Hematopoietic multipotent progenitor cell treated with erythropoietin and hydrocortisone succinate and interleukin-3 and kit ligand, for 17 days (in vitro differentiated cells): ENCODE results near the gene HOXD10.

ENCODE experiments used
- DNase-seq: peaks from one replicate; pipeline ENCODE4 v3.0.0-alpha.2; 2015; ENCODE audit warnings: low spot score

Gene HOXD10

GRCh38 chr2:176096243-176096985 lies 20.2 kb upstream of the HOXD10 start:
- DNase-seq = no peak

DNA sequence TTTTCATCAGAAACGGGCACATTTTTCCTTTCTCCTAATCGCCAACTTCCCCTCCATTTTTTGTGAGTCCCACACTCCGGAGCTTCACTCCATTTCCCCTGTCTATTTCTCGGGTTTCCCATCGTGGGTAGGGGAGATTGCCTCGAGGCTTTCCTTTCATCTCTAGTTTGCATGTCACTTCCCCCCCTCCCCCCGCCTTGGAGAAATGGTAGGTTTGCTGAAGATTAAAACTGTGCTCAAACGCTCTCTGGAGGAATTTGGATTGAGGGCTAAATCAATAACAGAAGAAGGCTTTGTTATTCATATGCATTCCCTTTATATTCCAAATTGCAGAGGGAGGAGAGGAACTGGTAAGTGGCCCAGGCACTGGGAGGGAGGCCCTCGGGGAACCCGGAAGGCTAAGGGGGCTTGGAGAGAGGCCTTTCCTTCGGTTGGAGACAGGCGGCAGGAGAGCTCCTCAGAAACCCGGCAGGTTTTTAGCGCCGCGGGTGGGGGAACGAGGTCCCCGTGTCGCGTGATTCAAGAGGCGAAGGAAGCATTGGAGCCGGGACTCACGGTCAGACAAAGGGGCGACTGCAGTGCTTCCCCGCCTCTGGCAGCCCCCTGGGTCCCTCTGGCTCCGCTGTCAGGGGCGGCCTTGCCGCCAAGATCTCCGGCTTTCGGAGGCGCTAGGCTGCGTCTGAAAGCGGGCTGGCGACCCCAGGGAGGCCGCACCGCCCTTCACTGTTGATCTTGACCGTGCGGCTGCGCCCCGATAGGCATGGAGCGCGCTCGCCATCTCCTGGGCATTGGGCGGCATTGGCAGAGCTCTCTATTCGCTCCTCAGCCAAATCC lies 19.4 kb upstream of the HOXD10 start:
- DNase-seq = peak; percentile 18

DNA sequence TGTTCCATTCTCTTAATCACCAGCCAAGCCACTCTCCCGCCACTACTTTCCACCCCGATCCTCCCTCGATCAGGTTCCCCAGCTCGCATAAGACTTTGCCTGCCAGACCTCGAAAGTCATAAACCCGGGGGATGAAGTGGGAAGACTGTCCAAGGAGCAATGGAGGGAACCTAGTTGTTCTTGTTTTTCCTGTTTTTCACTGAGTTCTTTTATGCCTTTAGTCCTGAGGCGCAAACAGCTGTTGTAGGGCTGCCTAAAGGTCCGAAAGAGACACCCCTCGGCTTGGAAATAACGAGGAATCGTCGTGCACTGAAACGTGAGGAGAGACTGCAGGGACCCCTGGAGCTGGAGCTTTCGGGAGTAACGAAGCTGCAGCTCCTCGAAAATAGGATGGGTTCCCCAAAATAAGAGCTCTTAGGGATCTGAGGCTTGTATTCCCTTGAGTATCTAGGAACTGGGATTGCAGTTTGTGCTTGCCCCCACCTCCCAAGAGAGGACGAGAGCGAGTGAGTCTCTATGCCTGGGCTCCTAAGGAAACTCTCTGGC lies 18.7 kb upstream of the HOXD10 start:
- DNase-seq = no peak

DNA sequence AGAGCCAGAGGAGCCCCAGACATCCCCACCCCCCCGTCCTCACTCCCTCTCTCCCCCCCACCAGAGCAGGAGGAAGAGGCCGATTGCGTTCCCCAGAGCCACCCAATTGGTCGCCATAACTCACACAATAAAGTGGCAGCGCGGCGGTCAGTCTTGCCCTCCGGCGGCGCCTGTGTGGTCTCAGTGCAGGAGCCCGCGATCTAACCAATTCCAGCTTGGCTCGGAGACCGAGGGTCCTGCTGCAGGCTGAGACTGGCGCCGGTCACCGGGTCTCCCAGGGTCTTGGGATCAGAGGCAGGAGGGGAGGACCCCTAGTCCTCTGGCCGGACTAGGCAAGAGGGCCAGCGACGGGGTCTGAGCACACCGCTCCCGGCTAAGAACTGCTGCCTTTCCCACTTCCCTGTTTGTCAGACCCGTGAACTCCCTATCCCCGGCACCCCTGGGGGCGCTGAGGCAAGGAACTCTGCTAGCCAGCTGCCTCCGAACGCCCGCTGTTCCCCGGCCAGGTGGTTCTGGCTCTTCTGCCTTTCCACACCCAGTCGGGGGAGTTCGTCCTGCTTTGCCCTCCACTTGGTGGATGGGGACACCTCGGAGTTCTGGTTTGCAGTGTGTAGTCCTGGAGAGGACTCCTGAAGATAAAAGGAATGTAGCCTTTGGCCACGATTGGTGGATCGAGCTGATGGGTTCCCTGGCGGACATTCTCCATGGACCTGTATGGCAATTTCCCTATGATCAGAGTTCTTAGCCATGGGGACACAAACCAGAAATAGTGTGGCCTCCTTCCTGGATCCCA lies 18.0 kb upstream of the HOXD10 start:
- no peak for DNase-seq

DNA sequence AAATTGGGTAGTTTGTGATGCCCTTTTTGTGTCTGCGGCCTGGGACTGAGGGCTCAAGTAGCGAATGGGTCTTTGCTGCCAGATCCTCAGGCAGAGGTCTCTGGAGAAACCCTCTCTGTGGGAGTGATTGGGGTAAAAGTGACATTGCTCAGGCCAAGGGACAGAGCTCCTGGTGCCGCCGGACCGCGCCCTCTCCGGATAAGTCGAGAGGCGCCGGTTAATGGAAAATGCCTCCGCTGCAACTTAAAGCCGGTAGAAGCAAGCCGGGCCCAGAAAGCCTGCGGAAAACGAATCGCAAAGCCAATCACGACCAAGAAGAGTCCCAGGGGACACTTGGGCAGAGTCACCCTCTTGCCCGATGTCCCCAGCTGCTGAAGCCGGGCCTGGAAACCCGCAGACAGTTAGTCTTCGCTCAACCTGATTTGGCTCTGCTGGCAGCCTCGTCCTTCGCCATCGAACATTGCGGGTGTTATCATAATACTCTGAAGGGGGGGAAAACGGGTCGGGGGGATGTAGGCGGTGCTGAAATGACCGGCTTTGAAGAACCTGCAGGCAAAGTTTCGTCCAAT lies 17.3 kb upstream of the HOXD10 start:
- no peak for DNase-seq

- DNase-seq = no peak
Observed at GRCh38 chr2:176099728-176100546, 16.6 kb upstream of the HOXD10 start, which contains the start of gene HOXD12. TSS of gene HOXD12 (plus strand) at chr2:176099795. CDS start at chr2:176099802, 7 bp downstream.

- DNase-seq = no peak
Observed at GRCh38 chr2:176100547-176101140, 15.9 kb upstream of the HOXD10 start.

DNA sequence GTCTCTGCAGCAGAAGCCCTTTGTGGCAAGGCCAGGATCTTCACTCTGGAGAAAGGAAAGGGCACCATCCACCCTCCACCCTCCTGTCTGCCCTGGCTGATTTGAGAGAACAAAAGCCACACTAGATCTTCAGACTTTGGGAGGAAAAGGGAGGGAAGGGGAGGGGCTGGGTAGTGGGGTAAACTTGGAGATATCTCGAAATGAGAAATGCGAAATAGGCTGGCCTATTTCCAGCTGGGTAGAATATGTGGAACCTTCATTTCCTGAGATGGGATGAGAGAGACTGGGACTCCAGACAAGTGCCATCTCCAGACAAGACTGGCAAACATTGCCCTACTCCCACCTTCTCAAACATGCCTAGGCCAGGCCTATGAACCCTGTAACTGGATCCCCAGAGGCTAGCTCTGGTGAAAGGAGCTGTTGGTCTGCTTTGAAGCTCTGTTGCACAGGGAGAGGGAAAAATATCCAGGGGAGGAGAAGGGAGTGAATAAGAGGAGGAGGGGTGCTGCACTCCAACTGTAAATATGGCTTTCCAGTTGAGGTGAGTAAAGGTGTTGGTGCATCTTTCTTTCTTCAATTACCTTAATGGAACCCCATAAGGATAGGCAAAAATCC lies 15.3 kb upstream of the HOXD10 start:
- DNase-seq = no peak

GRCh38 chr2:176101842-176102241 lies 14.7 kb upstream of the HOXD10 start:
- no peak for DNase-seq

DNA sequence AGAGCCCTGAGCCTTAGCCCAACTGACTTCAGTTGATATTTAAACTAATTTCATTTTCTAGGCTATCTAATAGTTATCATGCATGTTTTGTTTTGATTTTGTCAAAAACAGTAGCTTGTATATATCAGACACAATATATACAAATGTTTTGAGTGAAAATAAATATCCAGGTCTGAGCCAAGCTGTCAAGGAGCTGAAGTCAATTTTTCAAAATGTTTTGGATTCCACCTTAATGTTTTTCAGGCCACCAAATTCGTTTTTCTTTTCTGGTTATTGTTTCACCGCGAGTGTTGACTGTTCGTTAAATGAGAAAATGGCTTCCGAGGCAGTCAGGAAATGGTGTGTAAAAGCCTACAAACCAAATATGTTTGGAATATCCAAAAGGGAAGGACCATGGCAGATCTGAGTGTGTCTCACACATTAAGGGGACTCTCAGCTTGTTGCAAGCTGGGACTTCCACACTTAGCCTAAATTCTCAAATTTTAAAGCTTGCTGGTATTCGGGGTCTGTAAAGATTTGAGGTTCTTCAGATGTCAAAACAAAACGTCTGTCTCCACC lies 14.2 kb upstream of the HOXD10 start:
- DNase-seq = no peak

DNA sequence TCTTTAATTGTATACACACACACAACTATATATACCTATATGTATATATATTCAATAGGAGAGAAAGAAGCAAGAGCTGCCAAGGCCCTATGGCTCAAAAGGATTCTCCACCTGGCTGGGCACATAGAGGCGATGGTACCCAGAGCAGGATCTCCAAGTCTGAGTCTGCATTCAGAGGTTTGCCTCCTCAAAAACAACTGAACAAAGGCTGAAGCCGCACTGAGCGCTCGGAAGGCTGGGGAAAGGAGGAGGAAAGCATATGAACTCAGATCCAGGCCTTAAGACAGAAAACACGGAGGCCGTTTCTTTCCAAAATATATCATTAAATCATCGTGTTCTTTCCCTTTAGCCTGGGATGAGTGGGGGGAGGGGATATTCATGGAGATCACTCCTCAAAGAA lies 13.4 kb upstream of the HOXD10 start:
- DNase-seq = no peak

DNA sequence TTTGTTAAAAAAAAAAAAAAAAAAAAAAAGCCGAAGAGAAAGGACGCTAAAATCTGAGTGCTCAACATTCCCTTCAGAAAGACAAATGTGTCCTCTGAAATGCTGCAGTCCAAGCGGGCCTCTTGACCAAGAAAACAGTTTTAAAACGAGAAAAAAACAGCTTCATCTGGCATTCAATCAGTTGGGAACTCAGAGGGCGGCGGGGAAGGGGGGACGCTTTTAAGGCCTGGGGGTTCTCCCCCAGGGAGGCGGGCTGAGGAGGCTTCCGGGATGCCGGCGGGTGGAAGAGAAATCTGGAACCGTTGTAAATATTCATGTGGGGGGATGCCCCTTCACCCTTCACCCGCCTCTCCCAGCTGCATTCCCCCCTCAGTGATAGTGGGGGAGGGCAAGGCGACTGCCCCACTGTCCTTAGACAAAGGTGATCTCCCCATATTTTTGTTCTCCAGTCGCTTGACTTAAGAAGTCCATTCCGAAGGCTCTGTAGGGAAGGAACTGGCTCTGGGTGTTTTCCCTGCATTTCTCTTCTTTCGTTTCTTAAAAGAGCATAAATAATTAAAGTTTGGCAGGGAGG lies 12.7 kb upstream of the HOXD10 start:
- no peak for DNase-seq

DNA sequence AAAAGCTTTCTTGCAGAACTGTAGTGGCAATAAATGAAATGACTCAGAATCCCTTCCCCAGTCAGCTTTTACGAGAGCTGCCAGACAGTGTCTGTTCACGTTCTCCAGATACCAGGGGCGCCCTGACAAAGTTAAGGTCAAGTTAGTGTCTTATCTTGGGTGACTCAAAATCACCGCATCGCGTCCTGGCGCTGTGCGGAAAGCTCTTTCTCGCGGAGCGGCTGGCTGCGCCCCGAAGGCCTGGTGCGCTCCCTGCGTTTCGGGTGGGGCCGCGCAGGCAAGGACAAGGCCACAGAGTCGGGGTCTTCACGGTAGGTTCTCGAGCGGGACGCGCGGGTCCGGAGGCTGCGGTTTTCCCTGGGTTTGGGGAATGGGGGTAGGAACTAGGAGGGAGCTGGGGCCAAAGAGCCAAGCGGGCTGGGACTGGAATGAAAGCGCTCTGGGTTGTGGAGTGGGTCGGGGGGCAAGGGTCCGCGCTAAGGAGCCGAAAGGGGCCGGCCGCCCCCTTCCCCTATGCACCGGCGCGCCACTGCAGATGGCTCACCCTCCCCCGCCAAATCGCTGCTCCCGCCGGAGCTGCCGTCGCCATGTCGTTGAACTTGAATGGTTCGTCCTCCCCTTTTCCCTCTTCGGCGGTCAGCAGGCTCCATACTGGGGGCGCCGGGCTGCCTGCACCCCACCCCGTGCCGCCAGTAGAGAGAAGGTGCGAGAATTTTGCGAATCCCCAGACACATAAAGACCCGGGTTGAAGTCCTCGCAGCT lies 12.1 kb upstream of the HOXD10 start:
- DNase-seq = no peak

DNA sequence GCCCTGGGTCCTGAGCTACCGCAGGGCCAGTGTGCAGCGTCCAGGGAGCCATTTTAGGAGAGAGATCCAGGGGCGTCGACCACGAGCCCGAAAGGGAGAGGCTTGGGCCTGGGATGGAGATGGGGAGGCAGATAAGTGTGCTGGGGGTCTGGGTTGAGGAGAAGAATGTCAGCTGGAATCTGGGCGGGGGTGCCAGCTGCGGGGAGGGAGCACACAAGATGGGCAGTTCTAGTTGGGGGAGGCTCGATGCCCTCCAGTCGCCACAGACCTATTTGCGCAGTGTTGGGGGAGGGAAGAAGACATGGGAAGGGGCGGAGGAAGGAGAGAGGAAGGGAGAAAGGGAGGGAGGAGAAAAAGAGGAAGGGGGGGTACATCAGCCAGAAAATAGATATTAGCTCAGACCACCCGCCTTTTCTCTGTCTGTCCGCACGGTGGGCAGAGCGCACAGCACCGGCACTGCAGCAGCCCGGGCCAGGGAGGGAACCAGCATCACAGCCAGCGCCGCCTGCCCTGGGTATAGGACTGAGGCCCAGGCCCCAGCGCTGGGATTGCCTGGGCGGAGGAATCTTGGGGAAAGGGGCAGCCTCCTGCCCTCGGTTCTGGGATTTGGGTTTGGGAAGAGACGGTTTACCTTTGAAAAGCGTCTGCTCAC lies 11.4 kb upstream of the HOXD10 start:
- DNase-seq = no peak

GRCh38 chr2:176105730-176106580 lies 10.6 kb upstream of the HOXD10 start:
- no peak for DNase-seq

- no peak for DNase-seq
Observed at GRCh38 chr2:176106581-176107539, 9.7 kb upstream of the HOXD10 start, which contains the start of gene HOXD11. TSS of gene HOXD11 (plus strand) at chr2:176107280. CDS start at chr2:176107356, 76 bp downstream.
